ENCODE results near the gene SMIM32.

SMIM32 gene

DNA sequence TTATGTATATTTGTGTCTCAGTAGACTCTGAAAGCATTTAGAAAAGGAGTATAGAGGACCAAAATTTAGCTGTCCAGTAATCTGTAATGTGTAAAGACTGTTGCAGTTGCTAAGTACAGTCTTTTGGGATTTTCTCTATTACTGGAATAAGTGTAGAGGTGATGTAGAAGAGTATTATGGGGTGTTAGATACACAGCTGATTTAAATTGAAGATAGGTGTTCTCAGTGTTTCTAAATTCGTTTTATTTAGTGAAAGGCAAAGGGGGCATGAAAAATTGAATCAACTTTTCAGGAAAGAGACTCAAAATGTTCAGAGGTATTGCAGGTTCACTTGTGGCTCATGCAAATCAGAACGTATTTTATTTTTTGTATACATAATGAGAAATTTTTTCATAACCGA lies 46.8 kb downstream of the SMIM32 start:
- Histone ChIP-seq H3K9me3 (ENCODE audit: control insufficient read depth, insufficient read depth, low read length) (no peaks in the 10 kb centered on the region), H3K27me3 (ENCODE audit: control insufficient read depth, insufficient read depth, low read length) (no peaks in the 10 kb centered on the region), H3K4me3 (ENCODE audit: low read depth, low read length) (no peak overlapping the region), H3K4me1 (ENCODE audit: control insufficient read depth, insufficient read depth, low read length) (no peaks in the 10 kb centered on the region), H3K36me3 (ENCODE audit: control insufficient read depth, insufficient read depth, low read length) (no peaks in the 10 kb centered on the region), H3K9ac (ENCODE audit: low read depth, low read length) (no peak overlapping the region)

DNA sequence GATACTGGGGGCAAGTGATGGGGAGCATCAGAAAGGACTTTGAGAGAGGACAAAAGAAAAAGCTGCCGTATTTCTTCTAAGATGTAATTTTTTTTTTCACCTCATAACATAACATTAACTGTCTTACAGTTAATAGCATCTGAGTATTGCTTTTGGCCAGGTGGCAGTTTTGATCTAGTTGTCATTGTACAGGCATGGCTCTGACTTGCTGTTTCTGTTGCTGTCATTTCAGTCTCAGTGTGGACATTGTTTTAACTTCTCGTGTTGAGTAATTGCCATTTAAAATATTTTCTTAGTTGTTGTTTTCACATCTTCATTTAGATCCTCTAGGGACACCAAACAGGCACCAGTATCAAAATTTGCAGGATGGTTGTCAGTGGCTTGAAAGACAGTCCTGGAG lies 47.9 kb downstream of the SMIM32 start:
- Histone ChIP-seq H3K4me3 (ENCODE audit: low read depth, low read length) (no peak overlapping the region), H3K9ac (ENCODE audit: low read depth, low read length) (no peak overlapping the region), H3K36me3 (ENCODE audit: control insufficient read depth, insufficient read depth, low read length) (no peaks in the 10 kb centered on the region), H3K27me3 (ENCODE audit: control insufficient read depth, insufficient read depth, low read length) (no peaks in the 10 kb centered on the region), H3K4me1 (ENCODE audit: control insufficient read depth, insufficient read depth, low read length) (no peaks in the 10 kb centered on the region), H3K9me3 (ENCODE audit: control insufficient read depth, insufficient read depth, low read length) (no peaks in the 10 kb centered on the region)

DNA sequence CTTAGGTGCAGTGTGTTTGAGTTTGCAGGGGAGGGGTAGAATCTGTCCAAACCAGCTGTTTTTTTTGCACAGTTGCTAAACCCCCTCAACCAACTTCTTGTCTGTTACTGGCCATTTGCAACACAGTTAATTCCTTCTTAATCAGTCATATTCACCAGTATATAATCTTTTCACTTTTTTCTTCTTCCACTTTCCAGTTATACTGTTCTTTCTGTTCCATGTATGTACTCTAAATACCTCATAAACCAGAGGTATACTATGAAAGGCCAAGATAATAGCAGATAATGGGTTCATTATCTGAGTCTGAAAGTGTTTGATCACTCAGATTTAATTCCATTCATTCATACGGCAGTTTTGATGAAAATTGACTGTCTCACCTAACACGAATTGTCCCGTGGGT lies 49.2 kb downstream of the SMIM32 start:
- H3K27me3 ChIP-seq (ENCODE audit: control insufficient read depth, insufficient read depth, low read length) = no peaks in the 10 kb centered on the region
- no peak overlapping the region for H3K9ac ChIP-seq (ENCODE audit: low read depth, low read length)
- no peaks in the 10 kb centered on the region for H3K36me3 ChIP-seq (ENCODE audit: control insufficient read depth, insufficient read depth, low read length)
- H3K4me3 ChIP-seq (ENCODE audit: low read depth, low read length) = no peak overlapping the region
- H3K9me3 ChIP-seq (ENCODE audit: control insufficient read depth, insufficient read depth, low read length) = no peaks in the 10 kb centered on the region
- no peaks in the 10 kb centered on the region for H3K4me1 ChIP-seq (ENCODE audit: control insufficient read depth, insufficient read depth, low read length)

GRCh38 chr5:136143312-136143711 lies 49.6 kb downstream of the SMIM32 start:
- Histone ChIP-seq H3K4me3 (ENCODE audit: low read depth, low read length) (no peak overlapping the region), H3K4me1 (ENCODE audit: control insufficient read depth, insufficient read depth, low read length) (no peaks in the 10 kb centered on the region), H3K27me3 (ENCODE audit: control insufficient read depth, insufficient read depth, low read length) (no peaks in the 10 kb centered on the region), H3K9me3 (ENCODE audit: control insufficient read depth, insufficient read depth, low read length) (no peaks in the 10 kb centered on the region), H3K36me3 (ENCODE audit: control insufficient read depth, insufficient read depth, low read length) (no peaks in the 10 kb centered on the region), H3K9ac (ENCODE audit: low read depth, low read length) (no peak overlapping the region)

- Histone ChIP-seq H3K4me1 (ENCODE audit: control insufficient read depth, insufficient read depth, low read length) (no peaks in the 10 kb centered on the region), H3K27me3 (ENCODE audit: control insufficient read depth, insufficient read depth, low read length) (no peaks in the 10 kb centered on the region), H3K36me3 (ENCODE audit: control insufficient read depth, insufficient read depth, low read length) (no peaks in the 10 kb centered on the region), H3K4me3 (ENCODE audit: low read depth, low read length) (no peak overlapping the region), H3K9me3 (ENCODE audit: control insufficient read depth, insufficient read depth, low read length) (no peaks in the 10 kb centered on the region), H3K9ac (ENCODE audit: low read depth, low read length) (no peak overlapping the region)
Observed at GRCh38 chr5:136141561-136141960, 51.4 kb downstream of the SMIM32 start.
